Measurements from ENCODE around the gene RABL2A. TPM values are rescaled to one million over a fixed set of nuclear protein-coding genes. Genes with fewer than 3 reads are reported as not detected.
"Not testable (repeated sequence)": the region's sequence is repeated elsewhere in the genome, so short reads cannot be mapped to it uniquely, and the experiment has no call there.

Gene RABL2A
- total RNA-seq, 1 experiment from 2014 or later, result 4.4 TPM

DNA sequence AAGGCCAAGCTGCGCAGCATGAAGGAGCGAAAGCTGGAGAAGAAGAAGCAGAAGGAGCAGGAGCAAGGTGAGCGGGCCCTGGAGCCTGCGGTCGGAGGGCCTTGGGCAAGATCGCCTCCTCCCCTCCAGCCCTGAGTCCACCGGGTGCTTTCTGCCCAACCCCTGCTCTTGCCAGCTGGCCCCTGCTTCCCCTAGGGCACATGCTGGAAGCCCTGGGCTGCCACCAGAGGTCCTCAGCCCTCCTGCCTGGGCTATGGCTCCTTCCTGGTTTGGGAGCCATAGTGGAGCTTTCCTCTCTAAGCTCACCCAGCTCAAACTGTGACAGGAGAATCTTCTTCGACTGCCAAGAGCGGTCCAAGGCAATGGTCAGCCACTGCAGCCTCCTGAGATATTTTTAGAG, 29.5 kb upstream of the RABL2A start:
- ATAC-seq; H3K4me1 ChIP-seq (ENCODE audit: insufficient read depth, low read length); H3K79me2 ChIP-seq (ENCODE audit: low read length); H3K4me2 ChIP-seq (ENCODE audit: low read length); H3K36me3 ChIP-seq (ENCODE audit: low read depth, low read length); H3K4me3 ChIP-seq (ENCODE audit: low read length); H3K27ac ChIP-seq (ENCODE audit: low read length); intact Hi-C loops (cut with micrococcal nuclease); H3K9me3 ChIP-seq (ENCODE audit: low read length); H3F3A ChIP-seq (ENCODE audit: low read length, unreplicated experiment); H3K9ac ChIP-seq (ENCODE audit: low read length); CTCF ChIA-PET; H3K9me2 ChIP-seq (replicated peaks; ENCODE audit: low read length); DNase-seq; POLR2A ChIA-PET (ENCODE audit: unreplicated experiment); H4K20me1 ChIP-seq (ENCODE audit: low read length); H3K27me3 ChIP-seq (ENCODE audit: low read length); H2AFZ ChIP-seq (ENCODE audit: low read length); BruUV-seq (replicated peaks): not testable (repeated sequence)

DNA sequence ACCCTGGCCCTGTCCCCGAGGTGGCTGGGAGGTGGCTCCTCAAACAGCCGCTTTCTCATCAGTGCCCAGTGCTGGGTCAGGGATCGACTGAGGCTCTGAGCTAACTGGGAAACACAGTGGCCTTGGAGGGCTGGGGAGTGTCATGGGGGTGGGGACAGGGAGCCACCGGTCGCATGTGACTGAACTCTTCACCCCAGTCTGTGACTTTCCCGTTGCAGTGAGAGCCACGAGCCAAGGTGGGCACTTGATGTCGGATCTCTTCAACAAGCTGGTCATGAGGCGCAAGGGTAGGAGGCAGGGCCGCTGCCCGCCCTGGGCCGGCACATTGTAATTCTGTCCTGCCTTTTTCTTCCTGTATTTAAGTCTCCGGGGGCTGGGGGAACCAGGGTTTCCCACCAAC, 28.9 kb upstream of the RABL2A start:
- CTCF ChIA-PET; BruUV-seq (replicated peaks); intact Hi-C loops (cut with micrococcal nuclease); ATAC-seq; H2AFZ ChIP-seq (ENCODE audit: low read length); H3K27ac ChIP-seq (ENCODE audit: low read length); H3K4me3 ChIP-seq (ENCODE audit: low read length); DNase-seq; H4K20me1 ChIP-seq (ENCODE audit: low read length); H3K79me2 ChIP-seq (ENCODE audit: low read length); H3F3A ChIP-seq (ENCODE audit: low read length, unreplicated experiment); H3K4me2 ChIP-seq (ENCODE audit: low read length); POLR2A ChIA-PET (ENCODE audit: unreplicated experiment); H3K9me2 ChIP-seq (replicated peaks; ENCODE audit: low read length); H3K9me3 ChIP-seq (ENCODE audit: low read length); H3K4me1 ChIP-seq (ENCODE audit: insufficient read depth, low read length); H3K36me3 ChIP-seq (ENCODE audit: low read depth, low read length); H3K27me3 ChIP-seq (ENCODE audit: low read length); H3K9ac ChIP-seq (ENCODE audit: low read length): not testable (repeated sequence)

DNA sequence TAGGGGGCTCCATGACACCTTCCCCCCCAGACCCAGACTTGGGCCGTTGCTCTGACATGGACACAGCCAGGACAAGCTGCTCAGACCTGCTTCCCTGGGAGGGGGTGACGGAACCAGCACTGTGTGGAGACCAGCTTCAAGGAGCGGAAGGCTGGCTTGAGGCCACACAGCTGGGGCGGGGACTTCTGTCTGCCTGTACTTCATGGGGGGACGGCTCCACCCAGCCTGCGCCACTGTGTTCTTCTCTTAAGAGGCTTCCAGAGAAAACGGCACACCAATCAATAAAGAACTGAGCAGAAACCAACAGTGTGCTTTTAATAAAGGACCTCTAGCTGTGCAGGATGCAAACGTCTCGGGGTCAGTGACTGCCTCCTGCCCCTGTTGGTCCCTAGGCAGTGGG, 28.3 kb upstream of the RABL2A start:
- intact Hi-C loops (cut with micrococcal nuclease); ATAC-seq; H3K4me1 ChIP-seq (ENCODE audit: insufficient read depth, low read length); H3K4me3 ChIP-seq (ENCODE audit: low read length); POLR2A ChIA-PET (ENCODE audit: unreplicated experiment); BruUV-seq (replicated peaks); H3K9ac ChIP-seq (ENCODE audit: low read length); H3K4me2 ChIP-seq (ENCODE audit: low read length); H3K36me3 ChIP-seq (ENCODE audit: low read depth, low read length); CTCF ChIA-PET; H3K79me2 ChIP-seq (ENCODE audit: low read length); DNase-seq; H3K27ac ChIP-seq (ENCODE audit: low read length); H3K27me3 ChIP-seq (ENCODE audit: low read length); H3K9me3 ChIP-seq (ENCODE audit: low read length); H2AFZ ChIP-seq (ENCODE audit: low read length); H4K20me1 ChIP-seq (ENCODE audit: low read length); H3F3A ChIP-seq (ENCODE audit: low read length, unreplicated experiment); H3K9me2 ChIP-seq (replicated peaks; ENCODE audit: low read length): not testable (repeated sequence)

DNA sequence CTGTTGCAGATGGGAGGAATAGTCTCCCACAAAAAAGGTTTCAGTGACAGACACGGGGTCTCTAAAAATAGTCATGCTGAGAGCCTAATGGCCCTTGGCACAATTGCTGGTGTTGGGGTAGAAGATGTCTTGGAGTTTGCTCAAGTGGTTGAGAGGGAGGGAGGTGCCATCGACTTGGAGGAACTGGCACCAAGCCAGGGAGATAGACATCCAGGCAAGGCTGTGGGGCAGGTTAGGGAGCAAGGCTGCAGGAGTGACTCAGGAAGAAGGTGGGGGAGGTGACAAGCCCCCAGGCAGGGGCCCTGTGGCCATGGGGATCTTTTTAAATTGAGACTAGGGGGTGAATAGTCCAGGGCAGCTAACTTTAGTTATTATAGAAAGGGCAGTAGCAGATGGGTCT, 27.9 kb upstream of the RABL2A start:
- H3K9me3 ChIP-seq (ENCODE audit: low read length); H4K20me1 ChIP-seq (ENCODE audit: low read length); BruUV-seq (replicated peaks); H3K4me3 ChIP-seq (ENCODE audit: low read length); H2AFZ ChIP-seq (ENCODE audit: low read length); H3F3A ChIP-seq (ENCODE audit: low read length, unreplicated experiment); H3K9ac ChIP-seq (ENCODE audit: low read length); POLR2A ChIA-PET (ENCODE audit: unreplicated experiment); H3K9me2 ChIP-seq (replicated peaks; ENCODE audit: low read length); H3K27ac ChIP-seq (ENCODE audit: low read length); intact Hi-C loops (cut with micrococcal nuclease); H3K79me2 ChIP-seq (ENCODE audit: low read length); CTCF ChIA-PET; H3K36me3 ChIP-seq (ENCODE audit: low read depth, low read length); DNase-seq; H3K4me1 ChIP-seq (ENCODE audit: insufficient read depth, low read length); H3K4me2 ChIP-seq (ENCODE audit: low read length); ATAC-seq; H3K27me3 ChIP-seq (ENCODE audit: low read length): not testable (repeated sequence)

- H3K4me1 ChIP-seq (ENCODE audit: insufficient read depth, low read length); H3K9ac ChIP-seq (ENCODE audit: low read length); H3F3A ChIP-seq (ENCODE audit: low read length, unreplicated experiment); H4K20me1 ChIP-seq (ENCODE audit: low read length); CTCF ChIA-PET; H3K9me3 ChIP-seq (ENCODE audit: low read length); H3K36me3 ChIP-seq (ENCODE audit: low read depth, low read length); H3K27ac ChIP-seq (ENCODE audit: low read length); H3K4me2 ChIP-seq (ENCODE audit: low read length); ATAC-seq; H3K79me2 ChIP-seq (ENCODE audit: low read length); POLR2A ChIA-PET (ENCODE audit: unreplicated experiment); H2AFZ ChIP-seq (ENCODE audit: low read length); H3K27me3 ChIP-seq (ENCODE audit: low read length); BruUV-seq (replicated peaks); H3K4me3 ChIP-seq (ENCODE audit: low read length); H3K9me2 ChIP-seq (replicated peaks; ENCODE audit: low read length); intact Hi-C loops (cut with micrococcal nuclease): not testable (repeated sequence)
- peak; percentile 38 for DNase-seq
Measured at GRCh38 chr2:113602040-113602769, 24.9 kb upstream of the RABL2A start.

Measured in PC-3 (cell line).